Urinary bladder (tissue), 4 donors: Measurements from ENCODE around the gene EEA1. TPM values are rescaled to one million over a fixed set of nuclear protein-coding genes. Genes with fewer than 3 reads are reported as not detected.

Experiments used
- DNase-seq: peaks from one replicate; pipeline ENCODE4 v3.0.0-alpha.2; 2015; ENCODE audit errors: extremely low spot score
- H3K27ac ChIP-seq: one replicate; pipeline ENCODE4 v1.5.1; 2013; ENCODE audit warnings: low read depth, mild to moderate bottlenecking, moderate library complexity
- H3K36me3 ChIP-seq: one replicate; pipeline ENCODE4 v1.6.1; 2013; ENCODE audit warnings: mild to moderate bottlenecking, moderate library complexity; ENCODE audit not compliant: insufficient read depth
- H3K4me1 ChIP-seq: one replicate; pipeline ENCODE4 v1.6.1; 2013; ENCODE audit warnings: mild to moderate bottlenecking, moderate library complexity; ENCODE audit not compliant: insufficient read depth
- H3K4me3 ChIP-seq: one replicate; pipeline ENCODE4 v1.5.1; 2013; ENCODE audit warnings: low read depth, low read length
- whole genome bisulfite sequencing: extraction: QIAGEN DNeasy Blood & Tissue Kit; methylation state at CpG from one replicate; pipeline ENCODE4 v1.1.7; 2013; 5-methylcytosine and 5-hydroxymethylcytosine counted together
- polyA plus RNA-seq: library from polyadenylated mRNA; stranded (reverse); fragments of 200-250 nt; gene quantifications from one replicate; pipeline ENCODE4 v1.2.3, GENCODE V29; 2013
- total RNA-seq: library from RNA; depleted of rRNA; stranded (reverse); fragments of >200 nt; gene quantifications from one replicate; pipeline ENCODE4 v1.2.3, GENCODE V29; 2014
- donor health status: healthy with polysubstance abuse.
- donor health status: healthy.

EEA1 gene
- total and polyA plus RNA-seq, 2 donors, result 8.2 to 53.7 TPM

DNA sequence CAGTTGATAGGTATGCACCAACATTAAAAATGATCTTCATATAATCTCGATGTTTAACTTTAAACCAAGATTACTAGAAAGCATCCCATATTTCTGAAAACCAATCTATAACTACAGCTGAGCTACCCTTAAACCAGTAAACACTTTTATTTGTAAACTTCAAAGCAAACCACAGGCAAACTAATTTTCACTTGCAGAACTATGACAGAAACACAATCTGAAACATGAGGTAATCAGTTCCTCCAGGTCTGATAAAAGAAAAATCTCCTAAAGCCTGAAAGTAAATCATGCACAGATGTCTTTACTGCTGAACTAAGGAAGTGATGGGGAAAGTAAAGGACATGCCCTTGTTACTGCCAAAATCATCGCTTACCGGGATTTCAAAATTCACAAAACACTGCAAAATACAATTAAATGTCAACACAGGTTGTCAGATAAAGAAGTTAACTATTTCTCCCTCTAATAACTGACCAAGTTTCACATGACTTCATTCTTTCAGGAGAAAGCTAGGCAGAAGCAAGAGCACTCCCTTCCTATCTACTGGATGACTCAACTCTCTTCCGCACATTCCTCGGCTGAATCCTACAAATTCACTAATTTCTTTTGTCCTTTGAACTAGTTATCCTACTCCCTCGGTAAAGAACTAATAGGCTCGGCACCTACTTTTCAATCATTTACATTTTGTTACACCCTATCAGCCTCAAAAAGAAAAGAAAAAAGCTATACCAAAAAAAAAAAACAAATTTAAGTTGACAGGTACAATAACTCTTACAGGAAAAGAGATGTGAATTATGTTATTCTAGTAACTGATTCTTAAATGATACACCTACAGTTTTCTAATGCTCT is 1.4 kb downstream of the EEA1 start:
- H3K27ac ChIP-seq, result peak overlapping the region; percentile 97
- peak overlapping the region; percentile 92 for H3K4me3 ChIP-seq
- no peak for DNase-seq
- H3K4me1 ChIP-seq, result no peaks in the 10 kb centered on the region
- no peaks in the 10 kb centered on the region for H3K36me3 ChIP-seq
- WGBS, result 8% methylated on average over 7 of the region's 7 CpGs

GRCh38 chr12:92927055-92927435 is 2.0 kb downstream of the EEA1 start:
- H3K4me3 ChIP-seq, result no peak overlapping the region
- no peak overlapping the region for H3K27ac ChIP-seq
- H3K36me3 ChIP-seq, result no peaks in the 10 kb centered on the region
- no peak for DNase-seq
- WGBS, result 12% methylated on average over 4 of the region's 4 CpGs
- H3K4me1 ChIP-seq, result no peaks in the 10 kb centered on the region

DNA sequence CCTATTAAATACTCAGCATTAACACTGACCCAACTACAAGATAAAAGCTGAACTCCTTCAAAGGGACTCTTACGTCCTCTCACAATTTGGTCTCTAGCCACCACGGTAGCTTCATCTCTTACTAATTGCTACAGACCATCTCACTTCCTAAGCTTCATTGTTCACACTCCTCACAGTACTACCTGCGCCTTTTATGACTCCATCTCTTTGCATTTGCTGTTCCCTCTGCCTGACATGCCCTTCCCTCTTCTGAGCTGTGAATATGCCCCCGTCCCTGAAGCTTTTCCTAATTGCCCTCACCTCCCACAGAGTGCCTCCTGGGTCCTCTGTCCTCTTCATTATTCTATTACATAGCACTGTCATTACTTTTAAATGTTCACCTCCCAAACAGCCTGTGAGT is 2.5 kb downstream of the EEA1 start:
- H3K27ac ChIP-seq, result no peak overlapping the region

GRCh38 chr12:92921877-92922276 is 7.2 kb downstream of the EEA1 start:
- Histone ChIP-seq H3K27ac (no peak overlapping the region), H3K4me1 (no peaks in the 10 kb centered on the region), H3K36me3 (no peaks in the 10 kb centered on the region), H3K4me3 (no peak overlapping the region)
- 90% methylated on average over 1 of the region's 1 CpG for WGBS
- no peak for DNase-seq

More for the DNA sequence above, 2.5 kb downstream of the EEA1 start:
- Histone ChIP-seq H3K4me3 (no peak overlapping the region), H3K36me3 (no peaks in the 10 kb centered on the region), H3K4me1 (no peaks in the 10 kb centered on the region)
- 68% methylated on average over 4 of the region's 4 CpGs for WGBS
- DNase-seq, result no peak

DNA sequence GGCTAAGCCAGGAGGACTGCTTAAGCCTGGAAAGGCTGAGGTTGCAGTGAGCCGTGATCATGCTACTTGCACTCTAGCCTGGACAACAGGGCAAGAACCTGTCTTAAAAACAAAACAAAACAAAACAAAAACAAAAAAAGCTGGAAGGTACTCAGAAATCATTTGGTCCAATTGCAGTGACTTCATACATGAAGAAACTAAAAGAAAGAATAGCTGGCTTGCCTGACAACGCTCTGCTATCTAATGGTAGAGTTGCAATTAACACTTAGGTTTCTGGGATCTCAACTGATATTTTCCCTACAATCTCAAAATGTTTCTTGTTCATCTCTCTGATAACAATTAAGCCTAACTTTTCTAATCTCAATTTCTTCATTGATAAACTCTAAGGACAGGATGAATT is 13.7 kb downstream of the EEA1 start:
- no peak for DNase-seq
- no peak overlapping the region for H3K27ac ChIP-seq
- no peaks in the 10 kb centered on the region for H3K36me3 ChIP-seq
- no peak overlapping the region for H3K4me3 ChIP-seq
- 82% methylated on average over 2 of the region's 2 CpGs for WGBS
- H3K4me1 ChIP-seq, result no peaks in the 10 kb centered on the region

GRCh38 chr12:92914170-92914569 is 14.9 kb downstream of the EEA1 start:
- H3K36me3 ChIP-seq, result no peaks in the 10 kb centered on the region
- H3K4me3 ChIP-seq, result no peak overlapping the region
- 91% methylated on average over 4 of the region's 4 CpGs for WGBS
- no peak overlapping the region for H3K27ac ChIP-seq
- no peaks in the 10 kb centered on the region for H3K4me1 ChIP-seq
- no peak for DNase-seq

GRCh38 chr12:92912672-92913071 is 16.4 kb downstream of the EEA1 start:
- H3K27ac ChIP-seq, result no peak overlapping the region
- WGBS, result 97% methylated on average over 2 of the region's 2 CpGs
- H3K4me3 ChIP-seq, result no peak overlapping the region
- no peak for DNase-seq
- no peaks in the 10 kb centered on the region for H3K36me3 ChIP-seq
- no peaks in the 10 kb centered on the region for H3K4me1 ChIP-seq

GRCh38 chr12:92912052-92912451 is 17.0 kb downstream of the EEA1 start:
- no peaks in the 10 kb centered on the region for H3K36me3 ChIP-seq
- H3K4me3 ChIP-seq, result no peak overlapping the region
- no peak overlapping the region for H3K27ac ChIP-seq
- no peaks in the 10 kb centered on the region for H3K4me1 ChIP-seq
- 83% methylated on average over 3 of the region's 3 CpGs for WGBS
- no peak for DNase-seq

DNA sequence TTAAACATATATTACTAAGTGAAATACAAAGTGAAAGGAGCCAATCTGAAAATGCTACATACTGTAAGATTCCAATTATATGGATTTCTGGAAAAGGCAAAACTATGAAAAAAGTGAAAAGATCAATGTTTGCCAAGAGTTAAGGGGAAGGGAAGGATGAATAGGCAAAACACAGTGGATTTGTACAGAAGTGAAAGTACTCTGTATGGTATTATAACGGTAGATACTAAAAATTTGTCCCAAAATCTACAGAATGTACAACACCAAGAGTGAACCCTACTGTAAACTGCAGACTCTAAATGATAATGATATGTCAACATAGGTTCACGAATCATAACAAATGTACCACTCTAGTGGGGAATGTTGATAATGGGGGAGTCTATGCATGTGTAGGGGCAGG is 17.8 kb downstream of the EEA1 start:
- 57% methylated on average over 2 of the region's 2 CpGs for WGBS
- H3K36me3 ChIP-seq, result no peaks in the 10 kb centered on the region
- no peak overlapping the region for H3K4me3 ChIP-seq
- DNase-seq, result no peak
- no peak overlapping the region for H3K27ac ChIP-seq
- H3K4me1 ChIP-seq, result no peaks in the 10 kb centered on the region

GRCh38 chr12:92908108-92908507 is 21.0 kb downstream of the EEA1 start:
- Histone ChIP-seq H3K36me3 (no peaks in the 10 kb centered on the region), H3K4me3 (no peak overlapping the region), H3K27ac (no peak overlapping the region), H3K4me1 (no peaks in the 10 kb centered on the region)
- WGBS, result 87% methylated on average over 3 of the region's 3 CpGs
- DNase-seq, result no peak

GRCh38 chr12:92905811-92906554 is 23.1 kb downstream of the EEA1 start:
- no peak overlapping the region for H3K27ac ChIP-seq
- 65% methylated on average over 7 of the region's 7 CpGs for WGBS
- DNase-seq, result no peak

DNA sequence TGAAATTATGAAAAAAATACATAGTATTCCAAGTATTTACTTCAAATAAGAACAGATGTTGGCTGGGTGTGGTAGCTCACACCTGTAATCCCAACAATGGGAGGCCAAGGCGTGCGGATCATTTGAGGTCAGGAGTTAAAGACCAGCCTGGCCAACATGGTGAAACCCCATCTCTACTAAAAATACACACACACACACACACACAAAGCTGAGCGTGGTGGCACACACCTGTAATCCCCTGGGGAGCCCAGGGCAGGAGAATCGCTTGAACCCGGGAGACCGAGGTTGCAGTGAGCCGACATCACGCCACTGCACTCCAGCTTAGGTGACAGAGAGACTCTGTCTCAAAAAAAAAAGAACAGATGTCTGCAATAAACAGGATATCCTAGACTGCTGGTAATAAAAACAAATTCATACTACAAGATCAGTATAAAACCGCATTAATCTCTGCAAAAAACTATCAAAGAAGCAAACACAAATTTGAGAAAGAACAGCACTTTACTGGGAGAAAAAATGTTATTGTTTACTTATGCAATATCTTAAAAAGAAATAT is 23.8 kb downstream of the EEA1 start:
- no peak overlapping the region for H3K27ac ChIP-seq
- no peaks in the 10 kb centered on the region for H3K4me1 ChIP-seq
- WGBS, result 72% methylated on average over 9 of the region's 9 CpGs
- no peak overlapping the region for H3K4me3 ChIP-seq
- DNase-seq, result no peak
- H3K36me3 ChIP-seq, result no peaks in the 10 kb centered on the region

More at GRCh38 chr12:92905811-92906554, 23.1 kb downstream of the EEA1 start:
- Histone ChIP-seq H3K36me3 (no peaks in the 10 kb centered on the region), H3K4me3 (no peak overlapping the region), H3K4me1 (no peaks in the 10 kb centered on the region)

DNA sequence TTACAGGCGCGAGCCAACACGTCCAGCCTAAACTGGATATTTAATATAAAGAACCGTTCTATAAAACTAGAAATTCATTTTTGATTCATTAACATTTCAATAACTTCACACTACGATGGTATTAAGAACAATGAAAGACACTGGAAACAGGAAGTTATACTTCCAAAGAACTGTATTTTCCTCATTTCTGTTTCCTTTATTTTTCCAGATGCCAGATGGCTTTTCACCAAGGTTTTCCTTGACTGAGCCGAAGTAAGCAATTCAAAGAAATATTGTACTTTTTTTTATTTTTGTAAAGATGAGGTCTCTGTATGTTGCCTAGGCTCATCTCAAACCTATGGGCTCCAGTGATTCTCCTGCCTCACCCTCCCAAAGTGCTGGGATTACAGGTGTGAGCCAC is 28.2 kb downstream of the EEA1 start:
- DNase-seq, result no peak
- H3K4me3 ChIP-seq, result no peak overlapping the region
- no peaks in the 10 kb centered on the region for H3K4me1 ChIP-seq
- H3K27ac ChIP-seq, result no peak overlapping the region
- WGBS, result 85% methylated on average over 6 of the region's 6 CpGs
- H3K36me3 ChIP-seq, result no peaks in the 10 kb centered on the region
